SK-N-SH treated with all-trans-retinoic acid at 6 μM for 48 hours (cell line): ENCODE measurements around the gene APOLD1.

Experiments used
- ESRRG ChIP-seq: fragments of 250-450 bp; sonication (Bioruptor Pico); IDR thresholded peaks from 2 replicates; pipeline ENCODE4 v1.6.1; 2021; ENCODE audit warnings: mild to moderate bottlenecking
- GLIS3 ChIP-seq: fragments of 250-450 bp; sonication (Bioruptor Pico); IDR thresholded peaks from 2 replicates; pipeline ENCODE4 v1.5.0; 2020; ENCODE audit warnings: mild to moderate bottlenecking, moderate library complexity
- OSR1 ChIP-seq: fragments of 250-450 bp; sonication (Bioruptor Pico); IDR thresholded peaks from 2 replicates; pipeline ENCODE4 v1.8.0; 2022; ENCODE audit warnings: moderate library complexity, mild to moderate bottlenecking, inconsistent platforms
- PATZ1 ChIP-seq: fragments of 250-450 bp; sonication (Bioruptor Pico); IDR thresholded peaks from 2 replicates; pipeline ENCODE4 v1.8.0; 2020; ENCODE audit warnings: mild to moderate bottlenecking, moderate library complexity, borderline replicate concordance
- POU6F1 ChIP-seq: fragments of 250-450 bp; sonication (Bioruptor Pico); IDR thresholded peaks from 2 replicates; pipeline ENCODE4 v1.8.0; 2021; ENCODE audit warnings: low read depth, mild to moderate bottlenecking, moderate library complexity, borderline replicate concordance
- PPARA ChIP-seq: fragments of 250-450 bp; sonication (Bioruptor Pico); IDR thresholded peaks from 2 replicates; pipeline ENCODE4 v1.5.0; 2020; ENCODE audit warnings: mild to moderate bottlenecking, borderline replicate concordance
- RARB ChIP-seq: fragments of 250-450 bp; sonication (Bioruptor Pico); IDR thresholded peaks from 2 replicates; pipeline ENCODE4 v1.8.0; 2021; ENCODE audit warnings: mild to moderate bottlenecking, moderate library complexity
- ZFP30 ChIP-seq: fragments of 450-650 bp; formaldehyde crosslinking; IDR thresholded peaks from 2 replicates; pipeline ENCODE4 v1.5.0; 2022; ENCODE audit warnings: mild to moderate bottlenecking, moderate library complexity

GRCh38 chr12:12745576-12746211 lies 39.8 kb upstream of the APOLD1 start:
- TF ChIP-seq PPARA (CRISPR knock-in tag) (no peak), ZFP30 (CRISPR knock-in tag) (no peak), OSR1 (CRISPR knock-in tag) (no peak), PATZ1 (CRISPR knock-in tag) (no peak), RARB (CRISPR knock-in tag) (no peak), GLIS3 (CRISPR knock-in tag) (no peak), POU6F1 (CRISPR knock-in tag) (no peak), ESRRG (CRISPR knock-in tag) (no peak)
